Measurements from ENCODE around the gene REM2.

Gene REM2

GRCh38 chr14:22887260-22887989 is 4.4 kb downstream of the REM2 start:
- no CpG with 5 or more reads among the region's 11 CpGs for WGBS (ENCODE audit: insufficient coverage, insufficient read length)
- DNase-seq (ENCODE audit: low read depth, low spot score) = no peak
- Histone ChIP-seq H3K4me1 (ENCODE audit: control insufficient read depth, insufficient read depth, low read length) (peaks cover 4% of the 10 kb centered on the region; the same call in 1 of the 2 replicates), H3K27ac (ENCODE audit: low read length) (no peak overlapping the region), H3K9me3 (ENCODE audit: control insufficient read depth, insufficient read depth, low read length) (no peaks in the 10 kb centered on the region), H3K27me3 (ENCODE audit: control insufficient read depth, insufficient read depth, low read length) (no peaks in the 10 kb centered on the region), H3K36me3 (ENCODE audit: control insufficient read depth, insufficient read depth, low read length) (no peaks in the 10 kb centered on the region), H3K4me3 (ENCODE audit: low read length) (peak overlapping the region; percentile 55; the same call in 1 of the 2 replicates)

DNA sequence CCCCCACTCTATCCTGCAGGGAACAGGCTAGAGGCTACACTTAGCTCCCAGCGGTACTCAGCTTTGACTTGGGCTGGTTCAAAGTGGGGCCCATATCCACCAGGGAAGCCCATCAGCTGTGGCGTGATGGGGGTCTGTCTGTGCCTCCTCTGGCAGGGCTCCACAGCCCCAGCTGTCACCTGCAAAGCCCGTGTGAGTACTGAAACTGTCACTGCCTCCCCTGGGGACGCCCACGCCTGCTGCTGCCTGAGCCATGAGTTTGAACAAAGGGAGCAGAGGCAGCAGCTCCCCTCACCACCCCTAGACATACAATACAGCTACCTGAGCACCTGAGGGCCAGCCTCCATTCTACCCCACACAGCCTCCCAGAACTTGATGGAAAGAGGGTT is 5.0 kb downstream of the REM2 start:
- Histone ChIP-seq H3K4me1 (ENCODE audit: control insufficient read depth, insufficient read depth, low read length) (peaks cover 3% of the 10 kb centered on the region; the same call in 1 of the 2 replicates), H3K27me3 (ENCODE audit: control insufficient read depth, insufficient read depth, low read length) (no peaks in the 10 kb centered on the region), H3K9me3 (ENCODE audit: control insufficient read depth, insufficient read depth, low read length) (no peaks in the 10 kb centered on the region), H3K36me3 (ENCODE audit: control insufficient read depth, insufficient read depth, low read length) (no peaks in the 10 kb centered on the region), H3K4me3 (ENCODE audit: low read length) (no peak overlapping the region), H3K27ac (ENCODE audit: low read length) (no peak overlapping the region)
- DNase-seq (ENCODE audit: low read depth, low spot score) = no peak
- WGBS (ENCODE audit: insufficient coverage, insufficient read length) = no CpG with 5 or more reads among the region's 5 CpGs

GRCh38 chr14:22888662-22889061 is 5.6 kb downstream of the REM2 start:
- WGBS (ENCODE audit: insufficient coverage, insufficient read length) = no CpG with 5 or more reads among the region's 4 CpGs
- no peaks in the 10 kb centered on the region; the same call in 1 of the 2 replicates for H3K4me1 ChIP-seq (ENCODE audit: control insufficient read depth, insufficient read depth, low read length)

GRCh38 chr14:22890416-22890815 is 7.4 kb downstream of the REM2 start:
- no peaks in the 10 kb centered on the region for H3K9me3 ChIP-seq (ENCODE audit: control insufficient read depth, insufficient read depth, low read length)
- H3K27ac ChIP-seq (ENCODE audit: low read length) = no peak overlapping the region
- H3K36me3 ChIP-seq (ENCODE audit: control insufficient read depth, insufficient read depth, low read length) = no peaks in the 10 kb centered on the region
- no peak for DNase-seq (ENCODE audit: low read depth, low spot score)
- H3K4me3 ChIP-seq (ENCODE audit: low read length) = no peak overlapping the region
- H3K27me3 ChIP-seq (ENCODE audit: control insufficient read depth, insufficient read depth, low read length) = no peaks in the 10 kb centered on the region
- H3K4me1 ChIP-seq (ENCODE audit: control insufficient read depth, insufficient read depth, low read length) = no peaks in the 10 kb centered on the region
- no CpG with 5 or more reads among the region's 1 CpG for WGBS (ENCODE audit: insufficient coverage, insufficient read length)

More at GRCh38 chr14:22888662-22889061, 5.6 kb downstream of the REM2 start:
- Histone ChIP-seq H3K4me3 (ENCODE audit: low read length) (no peak overlapping the region), H3K27ac (ENCODE audit: low read length) (no peak overlapping the region), H3K36me3 (ENCODE audit: control insufficient read depth, insufficient read depth, low read length) (no peaks in the 10 kb centered on the region), H3K9me3 (ENCODE audit: control insufficient read depth, insufficient read depth, low read length) (no peaks in the 10 kb centered on the region), H3K27me3 (ENCODE audit: control insufficient read depth, insufficient read depth, low read length) (no peaks in the 10 kb centered on the region)
- DNase-seq (ENCODE audit: low read depth, low spot score) = no peak

DNA sequence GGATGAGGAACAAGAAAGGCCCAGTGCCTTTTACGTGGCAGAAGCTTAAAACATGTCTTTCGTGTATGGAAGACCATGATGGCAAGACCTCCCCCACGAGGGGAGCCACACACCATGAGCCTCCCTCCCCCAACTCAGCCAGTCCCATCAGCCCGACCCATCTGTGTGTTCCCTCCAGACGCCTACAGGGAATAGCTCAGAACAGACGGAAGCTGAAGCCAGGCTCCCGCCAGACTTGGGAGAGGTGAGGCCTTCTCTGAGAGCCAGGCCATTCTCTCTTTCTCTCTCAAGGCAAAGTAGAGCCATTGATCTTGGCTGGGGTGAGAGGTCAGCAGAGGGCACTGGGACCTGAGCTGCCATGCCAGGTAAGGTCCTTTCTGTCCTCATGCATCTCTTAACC is 9.5 kb downstream of the REM2 start:
- WGBS (ENCODE audit: insufficient coverage, insufficient read length) = no CpG with 5 or more reads among the region's 7 CpGs
- Histone ChIP-seq H3K9me3 (ENCODE audit: control insufficient read depth, insufficient read depth, low read length) (no peaks in the 10 kb centered on the region), H3K27ac (ENCODE audit: low read length) (no peak overlapping the region), H3K4me3 (ENCODE audit: low read length) (no peak overlapping the region), H3K4me1 (ENCODE audit: control insufficient read depth, insufficient read depth, low read length) (no peaks in the 10 kb centered on the region), H3K36me3 (ENCODE audit: control insufficient read depth, insufficient read depth, low read length) (no peaks in the 10 kb centered on the region), H3K27me3 (ENCODE audit: control insufficient read depth, insufficient read depth, low read length) (peaks cover 5% of the 10 kb centered on the region; the same call in 1 of the 2 replicates)
- no peak for DNase-seq (ENCODE audit: low read depth, low spot score)

- Histone ChIP-seq H3K27me3 (ENCODE audit: control insufficient read depth, insufficient read depth, low read length) (peaks cover 10% of the 10 kb centered on the region), H3K4me1 (ENCODE audit: control insufficient read depth, insufficient read depth, low read length) (no peaks in the 10 kb centered on the region), H3K4me3 (ENCODE audit: low read length) (no peak overlapping the region), H3K27ac (ENCODE audit: low read length) (no peak overlapping the region), H3K9me3 (ENCODE audit: control insufficient read depth, insufficient read depth, low read length) (no peaks in the 10 kb centered on the region), H3K36me3 (ENCODE audit: control insufficient read depth, insufficient read depth, low read length) (no peaks in the 10 kb centered on the region)
- WGBS (ENCODE audit: insufficient coverage, insufficient read length) = no CpG with 5 or more reads among the region's 4 CpGs
- DNase-seq (ENCODE audit: low read depth, low spot score) = no peak
Measured at GRCh38 chr14:22893706-22894105, 10.7 kb downstream of the REM2 start.

GRCh38 chr14:22895402-22895801 is 12.4 kb downstream of the REM2 start:
- no peaks in the 10 kb centered on the region for H3K9me3 ChIP-seq (ENCODE audit: control insufficient read depth, insufficient read depth, low read length)
- WGBS (ENCODE audit: insufficient coverage, insufficient read length) = no CpG with 5 or more reads among the region's 1 CpG
- H3K36me3 ChIP-seq (ENCODE audit: control insufficient read depth, insufficient read depth, low read length) = no peaks in the 10 kb centered on the region
- no peak overlapping the region for H3K27ac ChIP-seq (ENCODE audit: low read length)
- H3K27me3 ChIP-seq (ENCODE audit: control insufficient read depth, insufficient read depth, low read length) = peaks cover 10% of the 10 kb centered on the region
- no peak overlapping the region for H3K4me3 ChIP-seq (ENCODE audit: low read length)
- no peak for DNase-seq (ENCODE audit: low read depth, low spot score)
- H3K4me1 ChIP-seq (ENCODE audit: control insufficient read depth, insufficient read depth, low read length) = no peaks in the 10 kb centered on the region

- WGBS (ENCODE audit: insufficient coverage, insufficient read length) = no CpG with 5 or more reads among the region's 5 CpGs
- H3K4me1 ChIP-seq (ENCODE audit: control insufficient read depth, insufficient read depth, low read length) = no peaks in the 10 kb centered on the region
- H3K27me3 ChIP-seq (ENCODE audit: control insufficient read depth, insufficient read depth, low read length) = peaks cover 10% of the 10 kb centered on the region
- no peak for DNase-seq (ENCODE audit: low read depth, low spot score)
- H3K27ac ChIP-seq (ENCODE audit: low read length) = no peak overlapping the region
- H3K9me3 ChIP-seq (ENCODE audit: control insufficient read depth, insufficient read depth, low read length) = no peaks in the 10 kb centered on the region
- H3K4me3 ChIP-seq (ENCODE audit: low read length) = no peak overlapping the region
- H3K36me3 ChIP-seq (ENCODE audit: control insufficient read depth, insufficient read depth, low read length) = peaks cover 6% of the 10 kb centered on the region; the same call in 1 of the 2 replicates
Measured at GRCh38 chr14:22896356-22896755, 13.3 kb downstream of the REM2 start.

DNA sequence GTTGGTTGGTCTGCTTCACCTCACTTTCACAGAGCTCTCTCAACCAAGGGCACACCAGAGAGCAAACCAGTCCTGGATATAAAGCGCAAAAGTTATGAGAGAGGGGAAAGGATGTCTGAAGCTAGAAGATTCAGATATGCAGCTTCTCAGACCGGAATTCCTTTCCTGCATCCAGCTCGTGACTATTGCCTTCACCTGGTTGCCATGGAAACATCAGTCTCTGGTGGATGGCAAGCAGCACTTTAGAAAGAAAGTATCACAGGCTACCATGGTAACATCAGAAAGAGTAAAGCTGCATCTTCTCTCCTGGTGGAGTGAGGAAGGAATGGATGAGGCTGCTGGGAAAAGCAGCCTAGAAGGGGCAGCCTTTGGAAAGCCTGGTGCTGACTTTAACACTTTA is 13.7 kb downstream of the REM2 start:
- no peak overlapping the region for H3K27ac ChIP-seq (ENCODE audit: low read length)
- DNase-seq (ENCODE audit: low read depth, low spot score) = no peak
- no peak overlapping the region for H3K4me3 ChIP-seq (ENCODE audit: low read length)
- peaks cover 10% of the 10 kb centered on the region for H3K27me3 ChIP-seq (ENCODE audit: control insufficient read depth, insufficient read depth, low read length)
- H3K4me1 ChIP-seq (ENCODE audit: control insufficient read depth, insufficient read depth, low read length) = no peaks in the 10 kb centered on the region
- H3K9me3 ChIP-seq (ENCODE audit: control insufficient read depth, insufficient read depth, low read length) = no peaks in the 10 kb centered on the region
- peaks cover 10% of the 10 kb centered on the region for H3K36me3 ChIP-seq (ENCODE audit: control insufficient read depth, insufficient read depth, low read length)
- no CpG with 5 or more reads among the region's 3 CpGs for WGBS (ENCODE audit: insufficient coverage, insufficient read length)

DNA sequence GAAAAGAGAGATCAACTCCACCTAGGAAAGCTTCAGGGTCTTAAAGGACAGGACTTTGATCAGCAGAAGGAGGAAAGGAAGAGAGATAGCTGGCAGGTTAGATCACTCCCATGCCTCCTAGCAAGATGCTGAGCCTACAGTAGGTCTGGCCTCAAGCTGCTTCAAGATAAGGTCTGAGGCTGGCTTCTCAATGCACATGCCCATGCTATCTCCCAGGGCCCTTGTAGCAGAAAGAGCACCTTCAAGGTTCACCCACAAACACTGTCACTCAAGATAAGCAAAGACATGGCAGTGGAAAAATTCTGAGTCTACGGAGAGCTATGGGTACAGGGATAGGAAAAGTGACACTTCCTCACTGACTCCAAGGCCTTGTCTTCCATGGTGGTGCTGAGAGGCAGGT is 14.3 kb downstream of the REM2 start:
- no CpG with 5 or more reads among the region's 1 CpG for WGBS (ENCODE audit: insufficient coverage, insufficient read length)
- Histone ChIP-seq H3K27me3 (ENCODE audit: control insufficient read depth, insufficient read depth, low read length) (peaks cover 10% of the 10 kb centered on the region), H3K27ac (ENCODE audit: low read length) (no peak overlapping the region), H3K4me1 (ENCODE audit: control insufficient read depth, insufficient read depth, low read length) (no peaks in the 10 kb centered on the region), H3K4me3 (ENCODE audit: low read length) (no peak overlapping the region), H3K9me3 (ENCODE audit: control insufficient read depth, insufficient read depth, low read length) (no peaks in the 10 kb centered on the region), H3K36me3 (ENCODE audit: control insufficient read depth, insufficient read depth, low read length) (peaks cover 15% of the 10 kb centered on the region)
- DNase-seq (ENCODE audit: low read depth, low spot score) = no peak
